ENCODE measurements around the gene ABHD15.

ABHD15 gene, protein sequence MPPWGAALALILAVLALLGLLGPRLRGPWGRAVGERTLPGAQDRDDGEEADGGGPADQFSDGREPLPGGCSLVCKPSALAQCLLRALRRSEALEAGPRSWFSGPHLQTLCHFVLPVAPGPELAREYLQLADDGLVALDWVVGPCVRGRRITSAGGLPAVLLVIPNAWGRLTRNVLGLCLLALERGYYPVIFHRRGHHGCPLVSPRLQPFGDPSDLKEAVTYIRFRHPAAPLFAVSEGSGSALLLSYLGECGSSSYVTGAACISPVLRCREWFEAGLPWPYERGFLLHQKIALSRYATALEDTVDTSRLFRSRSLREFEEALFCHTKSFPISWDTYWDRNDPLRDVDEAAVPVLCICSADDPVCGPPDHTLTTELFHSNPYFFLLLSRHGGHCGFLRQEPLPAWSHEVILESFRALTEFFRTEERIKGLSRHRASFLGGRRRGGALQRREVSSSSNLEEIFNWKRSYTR

DNA sequence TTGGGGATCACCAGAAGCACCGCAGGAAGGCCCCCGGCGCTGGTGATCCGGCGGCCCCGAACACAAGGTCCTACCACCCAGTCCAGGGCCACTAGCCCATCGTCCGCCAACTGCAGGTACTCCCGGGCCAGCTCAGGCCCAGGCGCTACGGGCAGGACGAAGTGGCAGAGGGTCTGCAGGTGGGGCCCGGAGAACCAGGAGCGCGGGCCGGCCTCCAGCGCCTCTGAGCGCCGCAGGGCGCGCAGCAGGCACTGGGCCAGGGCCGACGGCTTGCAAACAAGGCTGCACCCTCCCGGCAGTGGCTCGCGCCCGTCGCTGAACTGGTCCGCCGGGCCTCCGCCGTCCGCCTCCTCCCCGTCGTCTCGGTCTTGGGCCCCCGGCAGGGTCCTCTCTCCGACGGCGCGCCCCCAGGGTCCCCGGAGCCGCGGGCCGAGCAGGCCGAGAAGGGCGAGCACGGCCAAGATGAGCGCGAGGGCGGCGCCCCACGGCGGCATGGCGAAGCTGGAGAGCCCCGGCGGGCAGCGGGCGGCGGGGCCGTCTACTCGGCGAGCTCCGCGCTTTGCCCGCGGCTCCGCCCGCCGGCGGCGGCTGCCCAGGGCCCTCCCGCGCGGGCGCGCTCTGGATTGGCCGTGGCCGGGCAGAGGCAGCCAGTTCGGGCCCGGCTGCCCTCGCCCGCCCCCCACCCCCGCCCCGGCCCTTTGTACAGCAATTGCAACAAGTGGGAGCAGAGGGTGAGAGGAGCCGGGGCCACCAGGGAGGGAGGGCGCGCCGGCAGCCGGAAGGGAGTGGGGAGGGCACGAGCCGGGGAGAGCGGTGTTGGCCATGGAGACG, at the start of gene ABHD15:
ABHD15 (minus strand) TSS at position 565 of the 831 bp plus-strand sequence; CDS start at position 494, 71 bp downstream.
- DNase-seq: peak; percentile 17

DNA sequence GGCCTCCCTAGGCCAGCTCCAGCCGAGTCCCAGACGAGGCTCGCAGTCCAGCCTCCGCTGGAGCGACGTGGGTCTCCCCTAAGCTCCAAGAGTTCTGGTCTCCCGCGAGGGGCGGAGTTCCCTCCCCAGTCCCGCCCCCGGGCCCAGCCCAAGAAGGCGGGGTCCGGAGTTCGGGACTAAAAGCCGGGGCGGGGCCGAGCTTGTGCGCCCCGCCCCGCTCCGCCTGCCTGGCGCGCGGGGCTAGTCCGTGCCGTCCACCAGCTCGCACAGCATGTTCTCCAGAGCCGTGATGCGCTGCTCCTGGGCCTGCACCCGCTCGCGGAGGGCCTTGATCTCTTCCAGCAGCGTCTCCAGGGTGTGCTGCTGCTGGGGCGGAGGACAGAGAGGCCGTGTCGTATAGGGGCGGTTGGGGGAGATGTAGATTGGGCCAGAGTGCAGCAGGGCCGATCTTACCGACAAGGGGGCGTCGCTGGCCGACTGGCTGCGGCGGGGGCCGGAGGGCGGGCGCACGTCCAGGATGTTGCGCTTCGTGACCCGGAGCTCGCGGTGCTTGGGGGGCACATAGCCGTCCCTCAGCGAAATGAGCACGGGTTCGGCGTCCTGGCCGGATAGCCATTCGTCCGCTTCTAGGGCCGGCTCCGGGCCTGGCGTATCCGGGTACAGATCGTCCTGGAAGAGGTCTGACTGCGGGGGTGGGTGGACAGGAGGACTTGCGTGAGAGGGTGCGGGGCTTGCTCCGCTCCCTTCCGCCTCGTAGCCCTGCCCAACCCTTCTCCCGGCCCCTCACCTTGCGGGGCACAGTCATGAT, 48.9 kb upstream of the ABHD15 start:
- DNase-seq: peak; percentile 50

DNA sequence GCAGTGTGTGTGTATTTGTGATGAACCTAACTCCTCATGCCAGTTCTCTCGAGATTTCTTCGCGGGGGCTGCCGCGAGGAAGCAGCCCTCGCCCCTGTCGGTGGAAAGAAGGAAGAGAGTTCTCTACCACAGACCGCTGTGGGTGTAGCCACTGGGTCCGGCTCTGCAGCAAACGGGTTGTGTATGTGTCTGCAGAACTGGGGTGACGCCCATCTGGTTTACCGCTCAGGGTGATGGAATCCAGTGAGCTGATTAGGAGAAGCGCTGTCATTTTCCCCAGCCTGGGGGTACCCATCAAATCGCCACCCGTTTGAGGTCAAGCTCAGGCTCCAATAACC, 48.2 kb upstream of the ABHD15 start:
- DNase-seq: no peak

DNA sequence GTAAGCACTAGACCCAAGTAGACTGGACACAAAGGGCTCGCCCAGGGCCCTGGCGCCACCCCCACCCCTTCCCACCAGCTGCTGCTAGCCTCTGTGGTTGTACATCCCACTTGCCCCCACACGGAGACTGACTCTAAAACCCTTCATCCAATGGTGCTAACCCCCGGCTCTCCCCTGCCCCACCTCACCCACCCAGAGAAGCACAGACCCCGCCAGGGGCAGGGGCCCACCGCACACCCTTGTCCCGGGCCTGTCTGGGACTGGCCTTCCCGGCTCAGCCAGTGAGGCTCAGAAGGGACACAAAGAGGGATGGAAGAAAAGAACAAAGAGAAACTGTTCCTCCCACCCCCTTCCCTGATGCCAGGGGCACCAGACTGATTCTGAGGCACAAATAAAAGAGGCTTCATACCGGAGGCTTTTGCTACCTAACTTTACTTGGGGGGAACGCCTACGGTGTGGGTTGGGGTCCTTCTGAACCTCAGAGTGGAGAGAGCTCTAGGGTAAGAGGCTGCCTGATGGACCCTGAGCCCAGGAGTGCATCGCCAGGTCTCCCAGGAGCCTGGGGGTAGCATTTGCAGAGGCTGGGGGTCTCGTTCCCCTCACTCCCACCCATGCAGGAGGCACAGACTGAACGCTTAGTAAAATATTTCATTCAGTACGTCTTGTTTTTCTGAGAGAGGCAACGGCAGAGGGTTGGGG, 47.7 kb upstream of the ABHD15 start:
- DNase-seq: no peak

DNA sequence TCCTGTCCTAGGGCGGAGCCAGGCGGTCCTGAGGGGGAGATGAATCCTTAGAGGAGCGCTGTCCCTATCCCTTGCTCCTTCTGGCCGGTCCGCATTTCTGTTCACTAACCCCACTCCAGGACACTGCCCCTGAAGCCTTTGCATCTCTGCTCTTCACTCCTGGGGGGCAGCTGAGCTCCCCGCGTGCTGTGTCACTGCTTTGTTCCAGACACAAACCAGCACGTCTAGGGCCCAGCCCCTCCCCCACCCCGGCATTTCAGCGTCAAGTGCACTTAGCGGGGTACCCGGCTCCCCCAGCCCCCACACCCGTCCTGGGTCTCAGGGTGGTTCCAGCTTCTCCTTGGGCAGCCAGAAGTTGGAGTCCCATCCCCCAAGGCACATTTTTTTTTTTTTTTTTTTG, 47.0 kb upstream of the ABHD15 start:
- DNase-seq: no peak

DNA sequence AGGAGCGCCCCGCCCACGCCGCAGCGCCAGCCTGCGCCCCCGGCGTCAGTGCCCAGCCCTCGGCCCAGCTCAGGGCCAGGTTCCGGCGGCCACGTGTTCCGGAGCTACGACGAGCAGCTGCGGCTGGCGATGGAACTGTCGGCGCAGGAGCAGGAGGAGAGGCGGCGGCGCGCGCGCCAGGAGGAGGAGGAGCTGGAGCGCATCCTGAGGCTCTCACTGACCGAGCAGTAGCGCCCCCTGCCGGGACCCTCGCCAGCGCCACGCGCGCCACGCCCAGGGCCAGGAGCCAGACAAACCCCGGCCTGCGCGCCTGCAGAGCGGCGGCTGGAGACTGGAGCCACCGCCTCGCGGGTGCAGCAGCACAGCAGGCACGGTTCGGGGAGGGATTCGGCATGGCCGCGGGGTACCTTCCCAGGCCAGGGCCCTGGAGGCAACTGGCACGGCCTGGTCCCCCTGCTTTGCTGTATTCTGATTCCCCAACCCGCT, 46.6 kb upstream of the ABHD15 start:
- no peak for DNase-seq

DNA sequence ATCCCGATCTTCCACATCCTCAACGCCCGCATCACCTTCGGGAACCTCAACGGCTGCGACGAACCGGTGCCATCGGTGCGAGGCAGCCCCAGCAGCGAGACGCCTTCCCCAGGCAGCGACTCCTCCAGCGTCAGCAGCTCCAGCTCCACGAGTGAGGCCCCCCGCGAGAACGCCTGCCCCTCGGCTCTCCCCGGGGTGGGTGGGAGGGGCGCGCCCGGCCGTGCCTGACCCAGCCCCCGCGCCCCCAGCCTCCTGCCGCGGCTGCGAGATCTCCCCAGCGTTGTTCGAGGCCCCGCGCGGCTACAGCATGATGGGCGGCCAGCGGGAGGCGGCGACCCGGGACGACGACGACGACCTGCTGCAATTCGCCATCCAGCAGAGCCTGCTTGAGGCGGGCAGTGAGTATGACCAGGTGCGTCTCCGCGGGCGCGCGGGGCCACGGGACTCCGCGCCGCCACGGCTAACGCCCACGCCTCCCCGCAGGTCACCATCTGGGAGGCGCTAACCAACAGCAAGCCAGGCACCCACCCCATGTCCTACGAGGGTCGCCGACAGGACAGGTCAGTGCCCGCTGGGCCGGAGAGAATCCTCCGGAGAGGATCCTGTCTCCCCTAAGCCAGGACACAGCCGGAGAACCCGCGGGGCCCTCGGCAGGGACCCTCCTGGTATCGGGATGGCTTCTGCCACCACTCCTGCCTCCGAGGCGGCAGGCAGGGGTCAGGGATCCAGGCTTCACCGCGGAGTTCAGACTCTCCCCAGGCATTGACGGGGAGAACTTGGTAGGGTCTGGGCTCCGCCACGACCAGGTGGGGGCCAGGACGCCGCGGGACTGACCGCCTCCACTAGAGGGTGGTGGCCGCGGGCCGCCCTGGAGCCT, 45.8 kb upstream of the ABHD15 start:
- DNase-seq: no peak

DNA sequence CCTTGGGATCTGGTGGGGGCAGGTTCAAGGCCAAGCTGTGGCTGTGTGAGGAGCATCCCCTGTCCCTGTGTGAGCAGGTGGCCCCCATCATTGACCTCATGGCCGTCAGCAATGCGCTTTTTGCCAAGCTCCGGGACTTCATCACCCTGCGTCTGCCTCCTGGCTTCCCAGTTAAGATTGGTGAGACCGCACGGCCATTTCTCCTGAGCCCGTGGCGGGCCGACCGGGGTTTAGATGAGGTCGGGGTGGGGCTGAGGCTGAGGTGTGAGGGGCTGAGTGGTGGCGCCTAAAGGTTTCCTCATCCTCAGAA, 45.2 kb upstream of the ABHD15 start:
- DNase-seq: no peak

DNA sequence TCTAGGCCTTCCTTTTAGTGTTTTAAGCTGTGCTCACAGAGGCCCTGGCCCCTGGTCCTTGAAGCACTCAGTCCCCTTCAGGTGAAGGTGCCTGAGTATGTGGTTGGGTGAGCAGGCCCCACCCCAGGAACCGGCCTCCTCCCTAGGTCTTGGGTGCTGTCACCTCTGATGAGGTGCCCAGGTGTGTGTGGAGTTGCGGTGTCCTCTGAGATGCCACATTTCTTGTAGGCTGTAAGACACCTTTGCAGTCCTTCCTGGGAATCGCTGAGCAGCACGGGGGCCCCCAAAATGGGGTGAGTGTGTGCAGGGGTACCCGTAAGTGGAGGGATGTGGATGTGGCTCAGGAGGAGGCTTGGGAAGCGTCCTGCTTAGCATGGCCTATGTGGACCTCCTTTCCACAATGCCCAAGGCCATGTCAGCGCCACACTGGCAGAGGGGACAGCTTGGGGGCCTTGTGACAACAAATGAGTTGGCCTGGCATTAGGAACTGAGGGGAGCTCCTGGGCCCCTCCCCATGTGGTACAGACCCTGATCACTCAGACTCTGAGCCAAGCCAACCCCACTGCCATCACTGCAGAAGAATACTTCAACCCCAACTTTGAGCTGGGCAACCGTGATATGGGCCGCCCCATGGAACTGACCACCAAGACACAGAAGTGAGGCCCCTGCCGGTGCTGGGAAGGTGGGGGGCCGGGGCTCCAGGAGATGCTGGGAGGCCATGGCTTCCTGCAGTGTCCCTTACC, 44.7 kb upstream of the ABHD15 start:
- DNase-seq: no peak

DNA sequence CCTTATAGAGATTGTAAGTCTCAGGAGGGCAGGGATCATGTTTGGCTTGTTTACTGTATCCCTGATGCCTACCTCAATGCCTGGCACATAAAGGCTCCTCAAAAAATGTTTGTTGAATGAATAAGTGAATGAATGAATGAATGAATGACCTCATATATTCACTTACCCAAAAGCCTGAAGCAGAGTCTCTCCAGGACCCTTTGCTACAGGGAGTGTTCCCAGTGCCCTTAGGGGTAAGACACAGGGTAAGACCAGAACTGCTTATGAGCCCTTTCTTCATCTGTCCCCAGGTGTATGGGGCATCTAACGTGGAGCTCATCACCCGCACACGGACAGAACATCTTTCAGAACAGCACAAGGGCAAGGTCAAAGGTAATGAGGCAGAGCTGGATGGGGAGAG, 43.6 kb upstream of the ABHD15 start:
- DNase-seq: no peak

DNA sequence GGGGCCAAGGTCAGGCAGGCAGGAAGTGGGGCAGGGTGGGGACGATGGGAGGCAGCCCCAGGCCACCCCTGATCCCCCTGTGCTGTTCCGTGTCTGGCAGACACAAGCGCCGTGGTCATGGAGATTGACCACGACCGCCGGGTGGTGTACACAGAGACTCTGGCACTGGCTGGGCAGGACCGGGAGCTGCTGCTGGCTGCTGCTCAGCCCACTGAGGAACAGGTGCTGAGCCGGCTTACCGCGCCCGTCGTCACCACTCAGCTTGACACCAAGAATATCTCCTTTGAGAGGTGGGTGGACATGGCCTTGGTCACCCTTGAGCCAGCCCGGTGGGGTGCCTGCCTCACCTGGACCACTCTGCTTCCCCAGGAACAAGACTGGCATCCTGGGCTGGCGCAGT, 42.1 kb upstream of the ABHD15 start:
- no peak for DNase-seq

DNA sequence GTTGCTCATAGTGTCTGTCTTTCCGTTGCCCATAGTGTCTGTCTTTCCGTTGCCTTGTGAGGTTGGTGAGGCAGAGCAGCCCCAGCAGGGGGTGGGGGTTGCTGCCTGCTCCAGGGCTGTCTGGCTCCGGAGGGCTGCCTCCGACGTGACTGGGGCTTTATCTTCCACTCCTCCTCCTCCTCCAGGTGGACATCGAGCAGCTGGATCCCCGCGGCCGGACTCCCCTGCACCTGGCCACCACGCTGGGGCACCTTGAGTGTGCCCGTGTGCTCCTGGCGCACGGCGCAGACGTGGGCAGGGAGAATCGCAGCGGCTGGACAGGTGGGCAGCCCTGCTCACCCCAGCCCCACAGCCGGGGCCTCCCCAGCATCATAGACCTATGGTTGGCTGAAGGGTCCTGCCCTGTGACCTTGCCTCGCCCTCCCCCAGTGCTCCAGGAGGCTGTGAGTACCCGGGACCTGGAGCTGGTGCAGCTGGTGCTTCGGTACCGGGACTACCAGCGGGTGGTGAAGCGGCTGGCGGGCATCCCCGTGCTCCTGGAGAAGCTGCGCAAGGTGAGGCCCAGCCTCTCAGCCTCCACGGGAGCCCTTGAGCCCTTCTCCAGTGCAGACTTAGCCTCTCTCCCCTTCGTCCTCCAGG, 40.8 kb upstream of the ABHD15 start:
- no peak for DNase-seq

DNA sequence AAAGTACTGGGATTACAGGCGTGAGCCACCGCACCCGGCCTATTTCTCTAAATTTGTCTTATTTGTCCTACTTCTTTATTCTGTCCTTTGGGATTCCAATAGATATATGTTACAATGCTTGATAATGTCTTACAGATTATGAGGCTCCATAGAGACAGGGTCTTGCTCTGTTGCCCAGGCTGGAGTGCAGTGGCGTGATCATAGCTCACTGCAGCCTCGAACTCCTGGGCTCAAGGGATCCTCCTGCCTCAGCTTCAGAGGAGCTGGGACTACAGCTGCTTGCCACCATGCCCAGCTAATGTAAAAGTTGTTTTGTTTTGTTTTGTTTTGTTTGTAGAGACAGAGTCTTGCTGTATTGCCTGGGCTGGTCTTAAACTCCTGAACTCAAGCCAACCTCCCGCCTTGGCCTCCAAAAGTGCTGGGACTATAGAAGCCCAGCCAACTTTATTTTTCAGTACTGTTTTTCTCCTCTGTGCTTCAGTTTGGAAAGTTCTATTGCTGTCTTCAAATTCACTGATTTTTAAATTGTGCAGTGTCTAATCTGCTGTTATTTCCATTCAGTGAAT, 36.4 kb upstream of the ABHD15 start:
- no peak for DNase-seq

DNA sequence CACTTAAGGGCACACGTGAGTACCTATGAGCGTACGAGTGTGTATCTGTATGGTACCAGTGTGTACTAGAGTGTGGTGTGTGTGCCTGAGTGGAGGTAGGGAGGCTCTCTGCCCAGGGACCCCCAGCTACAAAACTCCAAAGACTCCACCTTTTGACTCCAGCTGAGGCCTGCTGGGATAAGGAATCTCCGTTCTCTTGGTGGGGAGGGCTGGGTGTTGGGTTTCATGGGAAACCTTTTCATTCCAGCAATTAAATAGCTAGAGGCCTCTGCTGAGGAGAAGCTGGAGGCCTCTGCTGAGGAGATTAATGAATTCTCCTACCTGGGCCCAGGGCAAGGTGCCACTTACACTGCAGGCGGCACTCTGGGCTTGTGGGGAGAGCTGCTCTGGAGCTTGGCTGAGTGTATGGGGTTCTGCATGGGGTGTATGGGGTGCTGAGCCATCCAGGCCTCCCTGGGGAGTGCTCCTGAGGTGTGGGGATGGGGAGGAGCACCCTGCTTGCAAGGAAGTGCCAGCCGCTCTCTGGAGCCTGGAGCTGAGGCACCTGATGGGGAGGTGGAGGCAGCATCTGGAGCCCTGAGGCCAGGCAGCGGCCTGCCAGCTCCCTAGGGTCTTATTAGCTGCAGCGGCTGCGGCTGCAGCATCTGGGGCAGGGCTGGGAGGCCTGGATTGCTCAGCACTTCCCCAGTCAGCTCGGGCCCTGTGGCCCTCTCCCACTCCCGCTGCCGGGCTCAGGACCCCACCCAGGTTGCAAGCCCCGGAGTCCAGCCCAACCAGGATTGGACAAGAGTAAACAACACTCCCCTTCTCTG, 30.7 kb upstream of the ABHD15 start:
- DNase-seq: no peak

DNA sequence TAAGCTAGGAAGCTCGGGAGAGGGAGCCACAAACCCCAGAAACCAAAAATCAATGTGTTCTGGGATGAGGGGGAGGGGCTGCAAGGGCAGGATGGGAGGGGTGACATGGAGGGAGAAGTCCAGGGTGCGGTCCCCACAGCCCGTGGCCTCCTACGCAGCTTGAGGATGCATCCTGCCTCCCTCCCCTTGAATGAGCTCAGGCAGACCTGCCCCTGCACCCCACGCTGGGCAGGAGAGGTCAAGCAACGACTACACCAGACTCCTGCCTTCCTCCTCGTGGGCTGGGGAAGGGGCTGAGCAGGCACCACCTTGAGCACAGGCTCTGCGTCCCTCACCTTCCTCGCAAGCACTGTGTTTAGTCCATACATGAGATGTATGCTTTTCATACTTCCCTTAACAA, 30.0 kb upstream of the ABHD15 start:
- no peak for DNase-seq

DNA sequence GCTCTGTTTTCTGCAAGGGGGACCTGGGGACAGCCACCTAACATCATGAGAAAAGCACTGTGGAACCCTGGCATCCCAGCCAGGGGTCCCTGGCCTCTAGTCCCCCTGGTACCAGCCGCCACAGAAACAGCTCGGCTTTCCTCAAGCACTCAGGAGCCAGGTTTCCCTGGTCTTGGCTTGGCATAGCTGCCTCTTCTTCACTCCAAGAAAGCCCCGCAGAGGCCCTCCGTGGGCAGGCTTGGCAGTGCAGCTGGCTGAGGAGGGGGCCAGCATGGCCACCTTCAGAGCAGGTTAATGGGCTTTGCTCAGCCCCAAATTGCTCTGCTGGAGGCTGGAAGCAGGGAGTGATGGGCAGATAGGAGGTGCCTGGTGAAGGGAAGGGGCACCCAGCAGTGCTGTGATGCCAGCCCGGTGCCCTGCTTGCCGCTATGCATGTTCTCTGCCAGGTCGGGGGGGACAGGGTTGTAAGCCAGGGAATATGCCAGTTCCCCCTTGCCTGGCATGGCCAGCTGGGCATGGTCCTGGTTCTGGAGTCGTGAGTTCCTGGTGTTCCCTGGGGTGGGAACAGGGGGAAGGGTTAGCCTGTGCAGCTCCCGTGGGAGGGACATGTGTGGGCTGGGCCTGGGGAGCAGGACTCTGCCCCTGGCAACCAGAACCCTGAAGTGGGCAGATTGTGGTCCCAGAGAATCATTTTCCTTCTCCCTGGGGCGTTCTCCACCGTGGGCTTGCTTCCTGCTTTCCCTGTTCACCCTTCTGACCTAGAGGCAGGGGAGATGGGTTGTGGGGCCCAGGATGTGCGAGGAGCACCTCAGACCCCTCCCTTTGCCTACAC, 29.3 kb upstream of the ABHD15 start:
- DNase-seq: no peak

DNA sequence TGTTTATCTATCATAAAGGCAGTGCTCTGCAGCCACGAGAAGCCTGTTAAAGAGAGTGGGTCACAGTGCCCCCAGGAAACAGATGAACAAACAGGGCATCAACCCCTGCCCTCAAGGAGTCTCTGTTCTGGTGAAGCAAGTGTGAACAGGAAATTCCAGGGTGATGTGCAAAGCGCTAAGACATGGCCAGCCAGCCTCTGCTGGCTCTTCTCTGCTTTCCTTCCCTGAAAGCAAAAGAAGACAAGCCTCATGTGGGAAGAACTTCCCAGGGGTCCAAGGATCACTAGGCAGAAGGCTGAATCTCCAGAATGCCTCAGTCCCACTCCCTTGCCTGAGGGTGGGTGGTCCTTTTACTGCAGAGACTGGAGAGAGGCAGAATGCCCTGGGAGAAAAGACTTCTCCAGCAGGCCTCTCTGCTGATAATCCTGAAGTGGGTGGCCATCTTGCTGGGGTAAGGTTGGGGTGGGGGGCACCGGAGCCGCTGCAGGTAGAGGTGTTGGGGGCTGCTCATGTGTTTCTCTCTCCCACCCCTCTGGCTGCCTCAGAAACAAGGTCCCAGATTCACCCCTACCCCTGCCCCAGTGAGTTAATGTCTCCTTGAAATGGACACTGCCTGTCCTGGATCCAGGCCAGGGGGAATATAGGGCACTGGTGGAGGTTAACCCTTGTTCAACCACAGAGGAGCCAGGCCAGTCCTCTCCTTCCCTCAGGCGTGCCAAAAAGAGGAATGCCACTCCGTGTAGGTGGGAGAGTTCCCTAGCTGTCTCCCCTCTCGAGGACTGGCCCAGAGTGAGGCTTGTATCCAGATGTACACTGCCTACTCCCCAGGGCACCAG, 28.5 kb upstream of the ABHD15 start:
- no peak for DNase-seq
